ENCODE data around the gene TNFSF11. TPM values are rescaled to one million over a fixed set of nuclear protein-coding genes. Genes with fewer than 3 reads are reported as not detected.

TNFSF11 gene
- total and polyA plus RNA-seq, 2 experiments from 2014 or later = 9.9 TPM

GRCh38 chr13:42603571-42603970, 29.6 kb downstream of the TNFSF11 start (continued):
- no peak for TF ChIP-seq ZNF462 (CRISPR knock-in tag; IDR thresholded peaks at IDR 0.05)
- no peak for TF ChIP-seq CREB1 (CRISPR knock-in tag; IDR thresholded peaks at IDR 0.05; ENCODE audit: low read depth)

- no peaks in the 10 kb centered on the region for H3K4me1 ChIP-seq (ENCODE audit: insufficient read depth)
- no peak for ATAC-seq
- Mint-ChIP-seq H3K4me1 (no peaks in the 10 kb centered on the region), H3K4me3 (no peak overlapping the region), H3K27ac (no peak overlapping the region), H3K9me3 (no peaks in the 10 kb centered on the region), H3K27me3 (ENCODE audit: insufficient read depth, low read depth, poor library complexity) (peaks cover 2% of the 10 kb centered on the region), H3K36me3 (ENCODE audit: low read depth) (peaks cover 37% of the 10 kb centered on the region)
- no peak overlapping the region for H3K4me2 ChIP-seq
- peaks cover 13% of the 10 kb centered on the region for H3K9me2 ChIP-seq (ENCODE audit: insufficient read depth)
- no peak overlapping the region for H2AFZ ChIP-seq
- no peak overlapping the region for H3K4me3 ChIP-seq
- no peaks in the 10 kb centered on the region for H3F3A ChIP-seq (replicated peaks; ENCODE audit: low read depth)
- H4K20me1 ChIP-seq (replicated peaks; ENCODE audit: insufficient read depth) = no peaks in the 10 kb centered on the region
- H3K79me2 ChIP-seq (replicated peaks; ENCODE audit: insufficient read depth) = no peaks in the 10 kb centered on the region; the same call in 1 of the 2 replicates
- no peak for DNase-seq (ENCODE audit: low spot score)
- H3K27me3 ChIP-seq (ENCODE audit: insufficient read depth) = no peaks in the 10 kb centered on the region
- no peak overlapping the region for H3K27ac ChIP-seq (ENCODE audit: low read depth)
- H3K36me3 ChIP-seq (ENCODE audit: insufficient read depth) = 0 out of 2 replicates have a peak, but pooled peaks cover 5% of the 10 kb centered on the region
- no peak for TF ChIP-seq EZH2phosphoT487 (IDR thresholded peaks at IDR 0.05; ENCODE audit: unreplicated experiment)
- no peak for TF ChIP-seq ZNF462 (CRISPR knock-in tag; IDR thresholded peaks at IDR 0.05)
- TF ChIP-seq REST (IDR thresholded peaks at IDR 0.05; ENCODE audit: unreplicated experiment) = no peak
- no peak for TF ChIP-seq CREB1 (CRISPR knock-in tag; IDR thresholded peaks at IDR 0.05; ENCODE audit: low read depth)
These were observed 33.6 kb downstream of the TNFSF11 start for GRCh38 chr13:42607546-42607945.
